GM21390 (cell line): ENCODE data around the gene SPDYA.
"Not testable (repeated sequence)": the region's sequence is repeated elsewhere in the genome, so short reads cannot be mapped to it uniquely, and the experiment has no call there.

Experiments used
- ATAC-seq: cut with Tn5 transposase; IDR thresholded peaks from one replicate; pipeline ENCODE4 v1.9.1; 2021; ENCODE audit not compliant: unreplicated experiment

The SPDYA gene

DNA sequence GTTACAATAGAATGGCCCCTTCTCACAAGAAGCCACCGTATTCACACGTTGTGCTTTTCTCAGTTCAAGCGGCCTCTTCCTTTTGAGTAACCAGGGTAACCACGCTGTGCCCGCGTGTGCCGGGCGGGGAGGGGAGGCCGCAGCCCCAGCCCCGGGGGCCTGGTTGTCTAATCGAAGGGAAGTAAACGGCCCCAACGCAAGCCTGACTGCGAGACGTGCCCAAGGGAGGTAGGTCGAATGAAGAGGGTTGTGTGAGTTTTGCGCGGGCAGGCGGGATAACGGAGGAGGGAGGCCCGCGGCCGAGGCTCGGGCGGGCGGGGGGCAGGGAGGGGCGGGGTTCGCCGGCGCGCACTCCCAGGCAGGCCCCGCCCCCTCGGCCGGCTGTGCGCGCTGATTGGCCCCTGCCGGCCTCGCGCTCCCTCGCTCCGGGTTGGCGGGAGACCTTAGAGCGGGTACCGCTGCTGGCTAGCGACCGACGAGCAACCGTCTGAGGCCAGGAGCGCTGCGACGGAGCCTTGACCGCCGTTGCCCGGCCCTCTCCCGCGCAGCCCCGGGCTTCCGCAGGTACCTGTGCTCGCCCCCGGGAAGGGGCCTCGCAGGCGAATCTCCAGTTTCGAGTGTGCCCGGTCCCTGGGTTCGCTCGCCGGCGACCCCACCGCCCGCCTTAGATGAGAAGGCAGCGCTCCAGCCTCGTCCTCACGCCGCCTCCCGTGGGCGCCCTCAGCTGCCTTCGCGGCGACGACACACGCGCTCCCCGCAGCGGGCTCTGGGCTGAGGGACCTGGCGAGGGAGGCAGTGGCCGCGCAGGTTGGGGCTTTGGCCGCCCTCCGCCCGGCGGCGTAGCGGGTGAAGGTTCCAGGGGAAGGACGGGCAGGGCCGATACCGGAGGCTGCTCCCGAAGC lies at the start of gene SPDYA:
TSS of gene SPDYA (plus strand) at position 451 of the 902 bp plus-strand sequence. CDS start 5,181 bp downstream, outside the sequence.
- peak; percentile 83 for ATAC-seq

- no peak for ATAC-seq
Measured at GRCh38 chr2:28761420-28761819, 49.2 kb upstream of the SPDYA start.

GRCh38 chr2:28764909-28765711 lies 45.5 kb upstream of the SPDYA start:
- ATAC-seq = no peak

DNA sequence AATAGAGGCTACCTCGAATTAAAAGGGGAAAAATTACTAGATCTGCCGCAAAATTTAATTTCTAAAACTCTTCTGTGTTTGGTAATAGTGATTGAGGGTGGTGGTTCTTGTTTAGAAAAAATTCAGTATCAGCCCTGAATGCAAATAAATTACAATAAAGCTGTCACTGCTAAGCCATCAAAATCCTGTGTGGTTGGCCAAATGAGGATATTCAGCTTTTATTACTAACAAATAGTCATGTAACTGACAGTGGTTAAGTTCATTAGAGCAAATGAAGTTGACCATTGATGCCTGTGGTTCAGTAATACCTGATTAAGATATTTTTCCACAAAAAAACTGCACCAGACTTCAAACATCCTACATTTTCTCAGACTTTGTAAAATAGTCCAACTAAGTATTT lies 44.6 kb upstream of the SPDYA start:
- ATAC-seq = no peak

GRCh38 chr2:28767337-28767736 lies 43.3 kb upstream of the SPDYA start:
- no peak for ATAC-seq

GRCh38 chr2:28768422-28768821 lies 42.2 kb upstream of the SPDYA start:
- no peak for ATAC-seq

DNA sequence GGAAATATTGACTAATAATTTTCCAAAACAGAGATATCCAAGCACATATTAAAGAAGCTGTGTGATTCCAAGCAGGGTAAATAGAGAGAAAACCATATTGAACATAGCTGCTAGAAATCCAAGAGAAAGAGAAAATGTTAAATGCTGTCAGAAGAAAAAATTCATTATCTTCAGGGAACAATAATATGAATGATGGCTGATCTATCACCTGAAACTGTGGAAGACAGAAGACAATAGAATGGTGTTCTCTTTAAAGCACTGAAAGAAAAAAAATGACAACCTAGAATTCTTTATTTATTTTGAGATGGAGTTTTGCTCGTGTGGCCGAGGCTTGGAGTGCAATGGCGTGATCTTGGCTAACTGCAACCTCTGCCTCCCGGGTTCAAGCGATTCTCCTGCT lies 41.7 kb upstream of the SPDYA start:
- ATAC-seq = no peak

GRCh38 chr2:28772351-28772750 lies 38.3 kb upstream of the SPDYA start:
- ATAC-seq = no peak

DNA sequence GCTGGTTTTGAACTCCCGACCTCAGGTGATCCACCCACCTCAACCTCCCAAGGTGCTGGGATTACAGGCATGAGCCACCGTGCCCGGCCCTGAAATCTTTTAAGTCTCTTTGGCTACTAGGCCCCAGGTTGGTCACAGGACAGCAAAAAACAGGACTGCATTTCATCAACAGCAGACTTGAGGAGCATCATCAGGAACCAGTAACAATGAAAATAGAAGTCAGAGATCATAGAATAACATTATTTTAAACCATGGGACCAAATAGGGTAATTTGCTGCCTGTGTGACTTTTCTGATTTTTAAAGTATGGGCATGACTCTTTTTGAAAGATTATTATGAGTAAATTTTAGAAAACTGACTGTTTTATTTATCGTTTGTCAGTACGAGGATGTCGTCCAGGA lies 34.2 kb upstream of the SPDYA start:
- no peak for ATAC-seq

DNA sequence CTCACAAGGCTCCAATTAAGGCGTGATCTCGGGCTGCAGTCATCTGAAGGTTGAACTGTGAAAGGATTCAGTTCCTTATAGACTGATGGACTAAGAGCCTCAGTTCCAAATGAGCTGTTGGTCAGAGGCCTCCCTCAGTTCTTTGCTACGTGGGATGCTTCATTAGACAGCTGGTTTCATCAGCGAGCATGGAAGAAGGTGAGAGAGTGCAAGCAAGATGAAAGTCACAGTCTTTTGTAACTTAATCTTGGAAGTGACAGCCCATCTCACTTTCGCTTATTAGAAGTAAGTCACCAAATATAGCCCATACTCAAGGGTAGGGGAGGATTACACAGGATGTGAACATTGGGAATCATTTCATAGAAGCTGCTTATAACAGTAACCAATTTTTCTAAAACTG lies 32.2 kb upstream of the SPDYA start:
- ATAC-seq = no peak

DNA sequence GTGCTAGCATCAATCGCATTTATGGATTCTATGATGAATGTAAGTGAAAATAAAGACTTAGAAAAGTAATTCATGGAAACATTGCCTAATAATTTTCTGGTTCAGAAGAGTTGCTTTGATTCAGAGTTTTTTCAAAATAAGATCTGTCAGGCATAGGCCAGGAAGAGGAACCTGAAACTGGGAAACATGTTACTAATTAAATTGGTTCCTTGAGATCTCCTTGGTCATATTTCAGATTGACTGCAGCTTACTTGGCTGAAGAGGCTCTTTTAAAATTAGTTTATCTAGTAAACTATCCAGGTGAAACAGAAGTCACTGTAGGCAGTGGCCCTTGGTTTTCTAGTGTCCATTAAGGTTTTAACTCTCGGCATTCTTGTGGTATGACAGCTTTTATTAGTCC lies 31.6 kb upstream of the SPDYA start:
- ATAC-seq = no peak

DNA sequence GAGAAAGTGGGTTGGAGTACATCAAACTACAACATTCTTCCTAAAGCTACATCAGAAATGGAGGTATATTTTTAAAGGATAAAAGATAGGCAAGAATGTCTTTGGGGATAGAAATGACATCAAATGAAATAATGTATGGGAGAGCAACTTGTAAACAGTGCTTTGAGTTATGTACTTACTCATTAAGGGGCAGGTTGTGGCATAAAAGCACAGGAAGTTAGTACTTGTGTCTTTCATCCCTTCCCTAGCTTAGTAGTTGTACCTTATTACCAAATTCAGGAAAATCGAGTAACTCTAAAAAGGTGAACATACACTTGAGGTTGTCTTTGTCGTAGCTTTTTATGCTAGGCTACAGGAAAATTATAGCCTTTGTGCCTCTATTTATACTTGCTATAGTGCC lies 30.1 kb upstream of the SPDYA start:
- no peak for ATAC-seq

- ATAC-seq = no peak
Measured at GRCh38 chr2:28782423-28782822, 28.2 kb upstream of the SPDYA start.

DNA sequence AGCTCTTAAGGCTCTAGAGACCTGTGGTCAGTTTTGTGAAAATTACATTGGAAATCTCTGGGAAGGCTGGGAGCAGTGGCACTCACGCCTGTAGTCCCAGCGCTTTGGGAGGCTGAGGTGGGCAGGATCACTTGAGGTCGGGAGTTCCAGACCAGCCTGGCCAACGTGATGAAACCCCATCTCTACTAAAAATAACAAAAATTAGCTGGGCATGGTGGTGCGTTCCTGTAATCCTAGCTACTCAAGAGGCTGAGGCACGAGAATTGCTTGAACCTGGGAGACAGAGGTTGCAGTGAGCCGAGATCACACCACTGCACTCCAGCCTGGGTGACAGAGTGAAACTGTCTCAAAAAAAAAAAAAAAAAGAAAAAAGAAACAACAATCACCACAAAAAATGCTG lies 26.1 kb upstream of the SPDYA start:
- not testable (repeated sequence) for ATAC-seq

DNA sequence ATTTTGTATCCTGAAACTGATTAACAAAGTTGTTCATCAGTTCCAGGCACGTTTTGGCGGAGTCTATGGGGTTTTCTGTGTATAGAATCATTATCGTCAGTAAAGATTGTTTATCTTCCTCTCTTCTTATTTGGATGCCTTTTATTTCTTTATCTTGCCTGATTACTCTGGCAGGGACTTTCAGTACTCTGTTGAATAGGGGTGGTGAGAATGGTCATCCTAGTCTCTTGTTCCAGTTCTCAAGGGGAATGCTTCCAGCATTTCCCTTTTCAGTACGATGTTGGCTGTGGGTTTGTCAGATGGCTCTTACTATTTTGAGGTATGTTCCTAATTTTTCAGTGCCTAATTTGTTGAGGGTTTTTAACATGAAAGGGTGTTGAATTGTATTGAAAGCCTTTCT lies 14.0 kb upstream of the SPDYA start:
- ATAC-seq = no peak

DNA sequence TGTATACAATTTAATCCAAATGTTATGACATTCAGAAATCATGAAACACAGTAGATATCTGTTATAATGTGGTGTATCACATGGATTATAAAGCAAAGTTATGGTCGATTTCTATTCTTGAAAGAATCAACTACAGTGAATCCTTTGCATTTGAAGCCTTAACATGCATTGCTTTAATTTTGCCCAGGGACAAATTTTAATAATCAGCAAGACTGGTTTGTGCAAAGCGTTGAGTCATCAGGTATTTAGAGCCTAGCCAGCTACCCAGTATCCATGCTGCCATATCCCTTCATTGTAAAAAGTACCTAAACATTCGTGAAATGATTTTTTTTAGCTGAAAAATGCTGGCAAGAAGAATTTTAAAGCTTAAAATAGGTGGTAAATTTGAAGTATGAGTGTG lies 8.9 kb upstream of the SPDYA start:
- no peak for ATAC-seq

DNA sequence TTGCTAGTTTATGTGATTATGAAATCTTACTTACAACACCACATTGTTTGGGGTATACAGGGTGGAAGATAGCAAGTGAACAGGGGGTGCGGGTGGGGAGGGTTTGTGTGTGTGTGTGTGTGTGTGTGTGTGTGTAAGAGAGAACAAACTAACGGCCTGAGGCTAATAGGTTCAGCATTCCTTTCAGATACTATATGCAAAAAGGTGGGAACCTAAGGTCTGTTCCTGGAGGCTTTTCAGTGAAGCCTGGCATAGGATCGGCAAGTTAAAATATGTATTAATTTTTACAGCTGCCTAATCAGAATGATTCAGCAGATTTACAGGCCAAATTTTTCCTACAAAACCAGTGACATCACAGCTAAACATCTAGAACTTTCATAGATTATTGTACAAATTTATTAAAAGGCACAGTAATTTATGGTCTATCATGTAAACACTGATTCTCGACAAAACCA lies 7.6 kb upstream of the SPDYA start:
- ATAC-seq = no peak

GRCh38 chr2:28809927-28810326 lies 707 bp upstream of the SPDYA start:
- no peak for ATAC-seq

GRCh38 chr2:28818053-28818452 lies 7.4 kb downstream of the SPDYA start:
- ATAC-seq = no peak

GRCh38 chr2:28821295-28821958 lies 10.8 kb downstream of the SPDYA start:
- ATAC-seq = peak; percentile 61

- no peak for ATAC-seq
Measured at GRCh38 chr2:28822036-28822435, 11.4 kb downstream of the SPDYA start.
